Sigmoid colon (tissue), 4 donors: ENCODE data around the gene ARHGAP15.

Experiments used
- POLR2A ChIP-seq, 2 donors: fragments of 450-650 bp; IDR thresholded peaks; one replicate each; pipeline ENCODE4 v1.6.1; 2016; ENCODE audit warnings: antibody characterized with exemption in 2 of 2, mild to moderate bottlenecking in 2 of 2, moderate library complexity in 2 of 2
- POLR2AphosphoS5 ChIP-seq, 4 donors: sonication (generic); formaldehyde crosslinking; IDR thresholded peaks; one replicate each; pipeline ENCODE4 v1.6.1; 2017; ENCODE audit warnings: antibody characterized with exemption in 4 of 4
- TF ChIP-seq, protein P1 (sequence below), 4 experiments: fragments of 450-650 bp in 3 of 4; fragments of 200-600 bp in 1 of 4; IDR thresholded peaks; one replicate each; pipeline ENCODE4 v1.5.1; 2016 to 2019; ENCODE audit warnings: antibody characterized with exemption in 4 of 4, mild to moderate bottlenecking in 3 of 4, moderate library complexity in 2 of 4

- TF ChIP-seq POLR2A (IDR thresholded peaks at IDR 0.05): no peak
- TF ChIP-seq, protein P1, sequence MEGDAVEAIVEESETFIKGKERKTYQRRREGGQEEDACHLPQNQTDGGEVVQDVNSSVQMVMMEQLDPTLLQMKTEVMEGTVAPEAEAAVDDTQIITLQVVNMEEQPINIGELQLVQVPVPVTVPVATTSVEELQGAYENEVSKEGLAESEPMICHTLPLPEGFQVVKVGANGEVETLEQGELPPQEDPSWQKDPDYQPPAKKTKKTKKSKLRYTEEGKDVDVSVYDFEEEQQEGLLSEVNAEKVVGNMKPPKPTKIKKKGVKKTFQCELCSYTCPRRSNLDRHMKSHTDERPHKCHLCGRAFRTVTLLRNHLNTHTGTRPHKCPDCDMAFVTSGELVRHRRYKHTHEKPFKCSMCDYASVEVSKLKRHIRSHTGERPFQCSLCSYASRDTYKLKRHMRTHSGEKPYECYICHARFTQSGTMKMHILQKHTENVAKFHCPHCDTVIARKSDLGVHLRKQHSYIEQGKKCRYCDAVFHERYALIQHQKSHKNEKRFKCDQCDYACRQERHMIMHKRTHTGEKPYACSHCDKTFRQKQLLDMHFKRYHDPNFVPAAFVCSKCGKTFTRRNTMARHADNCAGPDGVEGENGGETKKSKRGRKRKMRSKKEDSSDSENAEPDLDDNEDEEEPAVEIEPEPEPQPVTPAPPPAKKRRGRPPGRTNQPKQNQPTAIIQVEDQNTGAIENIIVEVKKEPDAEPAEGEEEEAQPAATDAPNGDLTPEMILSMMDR (IDR thresholded peaks at IDR 0.05): no peak
- TF ChIP-seq POLR2AphosphoS5 (IDR thresholded peaks at IDR 0.05): no peak
Measured at GRCh38 chr2:143144813-143145455, 15.7 kb downstream of the ARHGAP15 start.
